Measurements from ENCODE around the gene RAB20. TPM values are rescaled to one million over a fixed set of nuclear protein-coding genes. Genes with fewer than 3 reads are reported as not detected.

RAB20 gene
- total and polyA plus RNA-seq, 4 donors: 35.8 to 118 (median 45.4) TPM

- DNase-seq (peak; percentile 32 to 54 (median 36)), ATAC-seq (ENCODE audit: insufficient read depth, low FRiP score) (peak; percentile 88)
- Histone ChIP-seq H3K36me3 (ENCODE audit: control insufficient read depth in 4 of 4, insufficient read depth in 4 of 4, low read length in 4 of 4) (peaks cover 0 to 2% (median 0%) of the 10 kb centered on the region in 4 donors), H3K27ac (ENCODE audit: low read depth in 1 of 2, low read length in 1 of 2) (peak overlapping the region; percentile 23 to 43), H3K4me1 (ENCODE audit: control insufficient read depth in 5 of 5, insufficient read depth in 5 of 5, low read length in 5 of 5) (peaks cover 0 to 18% (median 0%) of the 10 kb centered on the region in 5 donors), H3K9ac (ENCODE audit: insufficient read depth in 1 of 2, low read length in 2 of 2) (no peak overlapping the region), H3K9me3 (ENCODE audit: control insufficient read depth in 4 of 4, insufficient read depth in 3 of 4, low read length in 3 of 4) (peaks cover 0 to 3% (median 0%) of the 10 kb centered on the region in 4 donors), H3K27me3 (ENCODE audit: control insufficient read depth in 3 of 3, insufficient read depth in 3 of 3, low read length in 2 of 3) (no peaks in the 10 kb centered on the region), H3K4me3 (no peak overlapping the region)
- TF ChIP-seq CTCF (IDR thresholded peaks at IDR 0.05; ENCODE audit: control extremely low read depth, extremely low read depth): no peak
- WGBS, 2 donors: 42 to 65% methylated on average over 14 of the region's 14 CpGs
Observed at GRCh38 chr13:110546926-110547325, 14.6 kb downstream of the RAB20 start.

GRCh38 chr13:110546378-110546777 is 15.1 kb downstream of the RAB20 start:
- TF ChIP-seq CTCF (IDR thresholded peaks at IDR 0.05; ENCODE audit: control extremely low read depth, extremely low read depth): no peak
- Histone ChIP-seq H3K9ac (ENCODE audit: insufficient read depth in 1 of 2, low read length in 2 of 2) (no peak overlapping the region), H3K4me3 (no peak overlapping the region), H3K36me3 (ENCODE audit: control insufficient read depth in 4 of 4, insufficient read depth in 4 of 4, low read length in 4 of 4) (peaks cover 0 to 2% (median 0%) of the 10 kb centered on the region in 4 donors), H3K27me3 (ENCODE audit: control insufficient read depth in 3 of 3, insufficient read depth in 3 of 3, low read length in 2 of 3) (no peaks in the 10 kb centered on the region), H3K4me1 (ENCODE audit: control insufficient read depth in 5 of 5, insufficient read depth in 5 of 5, low read length in 5 of 5) (peaks cover 4 to 18% (median 4%) of the 10 kb centered on the region in 5 donors), H3K27ac (ENCODE audit: low read depth in 1 of 2, low read length in 1 of 2) (peak overlapping the region in 1 of 2 donors; percentile 56), H3K9me3 (ENCODE audit: control insufficient read depth in 4 of 4, insufficient read depth in 3 of 4, low read length in 3 of 4) (peaks cover 0 to 3% (median 0%) of the 10 kb centered on the region in 4 donors)
- WGBS, 2 donors: 94 to 95% methylated on average over 4 of the region's 4 CpGs
- ATAC-seq (ENCODE audit: insufficient read depth, low FRiP score) (no peak), DNase-seq (no peak)

GRCh38 chr13:110542169-110542796 is 19.2 kb downstream of the RAB20 start:
- Histone ChIP-seq H3K4me1 (ENCODE audit: control insufficient read depth in 5 of 5, insufficient read depth in 5 of 5, low read length in 5 of 5) (peaks cover 7 to 17% (median 11%) of the 10 kb centered on the region in 5 donors), H3K27ac (ENCODE audit: low read depth in 1 of 2, low read length in 1 of 2) (no peak overlapping the region), H3K9ac (ENCODE audit: insufficient read depth in 1 of 2, low read length in 2 of 2) (no peak overlapping the region), H3K36me3 (ENCODE audit: control insufficient read depth in 4 of 4, insufficient read depth in 4 of 4, low read length in 4 of 4) (peaks cover 0 to 2% (median 0%) of the 10 kb centered on the region in 4 donors), H3K9me3 (ENCODE audit: control insufficient read depth in 4 of 4, insufficient read depth in 3 of 4, low read length in 3 of 4) (peaks cover 0 to 3% (median 0%) of the 10 kb centered on the region in 4 donors), H3K4me3 (no peak overlapping the region), H3K27me3 (ENCODE audit: control insufficient read depth in 3 of 3, insufficient read depth in 3 of 3, low read length in 2 of 3) (no peaks in the 10 kb centered on the region)
- 85 to 86% methylated on average over 6 of the region's 6 CpGs for WGBS, 2 donors
- ATAC-seq (ENCODE audit: insufficient read depth, low FRiP score) (no peak), DNase-seq (no peak)
- TF ChIP-seq CTCF (IDR thresholded peaks at IDR 0.05; ENCODE audit: control extremely low read depth, extremely low read depth): no peak

Data from lung (tissue), 12 donors.